Neutrophil (primary cell): ENCODE measurements around the gene WNK2.

Source experiments
- H3K27ac ChIP-seq: fragments of 200-600 bp; sonication (generic); 2 replicates; pipeline ENCODE4 v1.5.1; 2016; ENCODE audit warnings: mild to moderate bottlenecking, moderate library complexity
- H3K27me3 ChIP-seq: fragments of 200-600 bp; sonication (generic); 2 replicates; pipeline ENCODE4 v1.6.0; 2016; ENCODE audit warnings: mild to moderate bottlenecking
- H3K36me3 ChIP-seq: fragments of 200-600 bp; sonication (generic); 2 replicates; pipeline ENCODE4 v1.5.1; 2017
- H3K4me1 ChIP-seq, 2 experiments: fragments of 200-600 bp in 1 of 2; sonication (generic) in 1 of 2; 1 replicate in 1 of 2; 2 replicates in 1 of 2; pipeline versions ENCODE4 v1.5.1 to v1.6.1; 2013 to 2016; ENCODE audit warnings: low read depth in 1 of 2, low read length in 1 of 2, mild to moderate bottlenecking in 1 of 2, moderate library complexity in 1 of 2; ENCODE audit not compliant: control insufficient read depth in 1 of 2, insufficient read depth in 1 of 2
- H3K4me3 ChIP-seq, 2 experiments: fragments of 200-600 bp in 1 of 2; sonication (generic) in 1 of 2; 1 replicate in 1 of 2; 2 replicates in 1 of 2; pipeline ENCODE4 v1.5.1; 2013 to 2016; ENCODE audit warnings: low read depth in 1 of 2, low read length in 1 of 2, mild to moderate bottlenecking in 1 of 2, moderate library complexity in 1 of 2
- H3K9me3 ChIP-seq: fragments of 200-600 bp; sonication (generic); 2 replicates; pipeline ENCODE4 v1.5.1; 2016
- CTCF ChIP-seq: fragments of 200-600 bp; sonication (generic); IDR thresholded peaks from 2 replicates; pipeline ENCODE4 v1.5.1; 2016; ENCODE audit warnings: antibody characterized with exemption

WNK2 gene

GRCh38 chr9:93240891-93241334, 57.0 kb downstream of the WNK2 start:
- TF ChIP-seq CTCF = no peak
- Histone ChIP-seq H3K4me3 (no peak overlapping the region), H3K27ac (no peak overlapping the region), H3K4me1 (no peaks in the 10 kb centered on the region), H3K9me3 (no peaks in the 10 kb centered on the region), H3K36me3 (no peaks in the 10 kb centered on the region), H3K27me3 (peaks cover 27% of the 10 kb centered on the region)

- Histone ChIP-seq H3K4me3 (no peak overlapping the region), H3K36me3 (no peaks in the 10 kb centered on the region), H3K4me1 (no peaks in the 10 kb centered on the region), H3K27me3 (peaks cover 10% of the 10 kb centered on the region), H3K27ac (no peak overlapping the region), H3K9me3 (no peaks in the 10 kb centered on the region)
- no peak for TF ChIP-seq CTCF
Measured at GRCh38 chr9:93243112-93243511, 59.2 kb downstream of the WNK2 start.

- Histone ChIP-seq H3K27ac (no peak overlapping the region), H3K4me3 (no peak overlapping the region), H3K36me3 (no peaks in the 10 kb centered on the region), H3K4me1 (no peaks in the 10 kb centered on the region), H3K27me3 (peaks cover 4% of the 10 kb centered on the region), H3K9me3 (no peaks in the 10 kb centered on the region)
- TF ChIP-seq CTCF = no peak
Measured at GRCh38 chr9:93244101-93244500, 60.2 kb downstream of the WNK2 start.

GRCh38 chr9:93244510-93245436, 60.8 kb downstream of the WNK2 start:
- H3K4me3 ChIP-seq = no peak overlapping the region
- H3K27me3 ChIP-seq = peaks cover 4% of the 10 kb centered on the region
- TF ChIP-seq CTCF = no peak
- H3K9me3 ChIP-seq = no peaks in the 10 kb centered on the region
- H3K27ac ChIP-seq = no peak overlapping the region
- H3K36me3 ChIP-seq = no peaks in the 10 kb centered on the region
- H3K4me1 ChIP-seq = no peaks in the 10 kb centered on the region

- H3K4me3 ChIP-seq = no peak overlapping the region
- peaks cover 4% of the 10 kb centered on the region for H3K27me3 ChIP-seq
- no peaks in the 10 kb centered on the region for H3K4me1 ChIP-seq
- H3K9me3 ChIP-seq = no peaks in the 10 kb centered on the region
- H3K36me3 ChIP-seq = no peaks in the 10 kb centered on the region
- no peak for TF ChIP-seq CTCF
- H3K27ac ChIP-seq = no peak overlapping the region
Measured at GRCh38 chr9:93245437-93245970, 61.6 kb downstream of the WNK2 start.
